SH-SY5Y (cell line): Measurements from ENCODE around the gene SLC6A18.

Experiments
- GATA2 ChIP-seq: IDR thresholded peaks from 2 replicates; pipeline ENCODE4 v1.6.1; 2011; ENCODE audit warnings: mild to moderate bottlenecking, low read depth, low read length
- GATA3 ChIP-seq: IDR thresholded peaks from 2 replicates; pipeline ENCODE4 v1.6.1; 2011; ENCODE audit warnings: low read depth, mild to moderate bottlenecking, low read length, moderate library complexity

DNA sequence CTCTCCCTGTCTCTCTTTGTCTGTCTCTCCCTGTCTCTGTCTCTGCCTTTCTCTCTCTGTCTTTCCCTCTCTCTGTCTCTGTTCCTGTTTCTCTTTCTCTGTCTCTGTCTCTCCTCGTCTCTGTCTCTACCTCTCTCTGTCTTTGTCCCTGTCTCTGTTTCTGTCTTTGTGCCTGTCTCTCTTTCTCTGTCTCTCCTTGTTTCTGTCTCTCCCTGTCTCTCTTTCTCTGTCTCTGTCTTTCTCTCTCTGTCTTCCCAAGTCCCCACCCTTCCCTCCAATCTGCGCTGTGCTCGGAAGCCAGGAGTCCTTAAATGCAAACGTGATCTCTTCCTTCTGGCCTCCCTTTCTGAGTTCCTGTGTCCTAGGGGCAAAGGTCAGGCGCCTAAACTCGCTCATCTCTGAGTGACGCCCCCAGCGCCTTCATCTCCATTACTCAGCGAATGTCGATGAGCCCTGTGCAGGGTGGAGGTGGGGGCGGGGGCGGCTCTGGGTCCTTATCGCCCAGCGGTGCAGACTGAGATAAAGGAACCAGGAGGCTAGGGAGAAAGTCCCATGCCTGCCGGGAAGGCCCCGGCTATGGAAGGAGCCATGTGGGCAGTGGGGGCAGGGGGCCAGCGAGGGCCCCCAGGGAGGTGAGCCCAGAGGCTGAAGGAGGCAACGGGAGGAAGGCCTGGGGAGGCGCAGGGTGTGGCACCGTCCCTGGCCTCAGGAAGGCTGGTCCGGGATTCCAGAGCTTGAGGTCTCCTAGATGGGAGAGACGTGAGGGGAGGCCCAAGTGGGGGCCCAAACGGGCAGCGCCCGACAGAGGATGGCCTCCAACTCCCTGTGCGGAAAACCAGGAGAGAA, 25.3 kb upstream of the SLC6A18 start:
- TF ChIP-seq GATA3 (no peak), GATA2 (no peak)
